Mucosa of rectum (tissue), 2 donors: ENCODE results near the gene OSCAR.
A peak's percentile ranks its signal among the peaks of the same experiment; 100 is the strongest.

ENCODE experiments used
- H3K27ac ChIP-seq, 2 donors: one replicate each; pipeline ENCODE4 v1.7.0; 2013; ENCODE audit warnings: inconsistent platforms in 2 of 2, low read depth in 2 of 2, low read length in 2 of 2
- H3K27me3 ChIP-seq, 2 donors: one replicate each; pipeline ENCODE4 v1.7.0; 2013; ENCODE audit warnings: low read length in 2 of 2; ENCODE audit not compliant: control insufficient read depth in 2 of 2, insufficient read depth in 2 of 2
- H3K36me3 ChIP-seq, 2 donors: one replicate each; pipeline ENCODE4 v1.7.0; 2013; ENCODE audit warnings: low read length in 2 of 2; ENCODE audit not compliant: control insufficient read depth in 2 of 2, insufficient read depth in 2 of 2
- H3K4me1 ChIP-seq, 2 donors: one replicate each; pipeline ENCODE4 v1.7.0; 2013; ENCODE audit warnings: low read length in 2 of 2, mild to moderate bottlenecking in 1 of 2; ENCODE audit not compliant: control insufficient read depth in 2 of 2, insufficient read depth in 2 of 2
- H3K4me3 ChIP-seq, 2 donors: one replicate each; pipeline ENCODE4 v1.7.0; 2013; ENCODE audit warnings: low read length in 2 of 2
- H3K9ac ChIP-seq, 2 donors: one replicate each; pipeline ENCODE4 v1.7.0; 2013; ENCODE audit warnings: low read length in 2 of 2, low read depth in 1 of 2, mild to moderate bottlenecking in 1 of 2
- H3K9me3 ChIP-seq, 2 donors: one replicate each; pipeline ENCODE4 v1.7.0; 2013; ENCODE audit warnings: low read length in 2 of 2; ENCODE audit not compliant: control insufficient read depth in 2 of 2
- donor health status: healthy.
- donor health status: Normal muscosa, but diverticular disease.

OSCAR gene

GRCh38 chr19:54136864-54137698, 36.5 kb upstream of the OSCAR start:
- peak overlapping the region; percentile 77 to 88 for H3K4me3 ChIP-seq
- H3K27ac ChIP-seq: peak overlapping the region; percentile 11 to 85

GRCh38 chr19:54136086-54136863, 35.7 kb upstream of the OSCAR start:
- Histone ChIP-seq H3K27me3 (no peaks in the 10 kb centered on the region), H3K4me3 (peak overlapping the region; percentile 76 to 88), H3K36me3 (peaks cover 0 to 14% of the 10 kb centered on the region in 2 donors), H3K9me3 (no peaks in the 10 kb centered on the region), H3K27ac (peak overlapping the region; percentile 11 to 62), H3K9ac (peak overlapping the region; percentile 67 to 72), H3K4me1 (peaks cover 23% of the 10 kb centered on the region in 2 donors)

More at GRCh38 chr19:54136864-54137698, 36.5 kb upstream of the OSCAR start:
- Histone ChIP-seq H3K27me3 (no peaks in the 10 kb centered on the region), H3K36me3 (peaks cover 6 to 10% of the 10 kb centered on the region in 2 donors), H3K4me1 (peaks cover 23% of the 10 kb centered on the region in 2 donors), H3K9ac (peak overlapping the region; percentile 72 to 83), H3K9me3 (no peaks in the 10 kb centered on the region)

GRCh38 chr19:54133957-54134590, 33.5 kb upstream of the OSCAR start:
- Histone ChIP-seq H3K9ac (no peak overlapping the region), H3K4me3 (no peak overlapping the region), H3K9me3 (no peaks in the 10 kb centered on the region), H3K27me3 (no peaks in the 10 kb centered on the region), H3K36me3 (peaks cover 13 to 19% of the 10 kb centered on the region in 2 donors), H3K4me1 (peaks cover 17 to 20% of the 10 kb centered on the region in 2 donors), H3K27ac (no peak overlapping the region)

- no peaks in the 10 kb centered on the region for H3K9me3 ChIP-seq
- no peak overlapping the region for H3K27ac ChIP-seq
- peaks cover 19 to 21% of the 10 kb centered on the region in 2 donors for H3K36me3 ChIP-seq
- peaks cover 11 to 13% of the 10 kb centered on the region in 2 donors for H3K4me1 ChIP-seq
- no peak overlapping the region for H3K4me3 ChIP-seq
- H3K9ac ChIP-seq: no peak overlapping the region
- H3K27me3 ChIP-seq: no peaks in the 10 kb centered on the region
These were observed 32.8 kb upstream of the OSCAR start for GRCh38 chr19:54133312-54133956.

- no peaks in the 10 kb centered on the region for H3K27me3 ChIP-seq
- H3K9me3 ChIP-seq: no peaks in the 10 kb centered on the region
- H3K9ac ChIP-seq: no peak overlapping the region
- no peak overlapping the region for H3K27ac ChIP-seq
- H3K4me1 ChIP-seq: no peaks in the 10 kb centered on the region
- H3K4me3 ChIP-seq: no peak overlapping the region
- H3K36me3 ChIP-seq: peaks cover 37 to 43% of the 10 kb centered on the region in 2 donors
These were observed 29.0 kb upstream of the OSCAR start for GRCh38 chr19:54129617-54129996.

GRCh38 chr19:54128796-54129616, 28.4 kb upstream of the OSCAR start:
- Histone ChIP-seq H3K9me3 (no peaks in the 10 kb centered on the region), H3K4me1 (no peaks in the 10 kb centered on the region), H3K4me3 (no peak overlapping the region), H3K27me3 (no peaks in the 10 kb centered on the region), H3K27ac (no peak overlapping the region), H3K9ac (no peak overlapping the region), H3K36me3 (peaks cover 39 to 48% of the 10 kb centered on the region in 2 donors)

- no peak overlapping the region for H3K4me3 ChIP-seq
- H3K9ac ChIP-seq: no peak overlapping the region
- H3K27ac ChIP-seq: no peak overlapping the region
- H3K27me3 ChIP-seq: no peaks in the 10 kb centered on the region
- no peaks in the 10 kb centered on the region for H3K9me3 ChIP-seq
- H3K36me3 ChIP-seq: peaks cover 45 to 54% of the 10 kb centered on the region in 2 donors
- H3K4me1 ChIP-seq: no peaks in the 10 kb centered on the region
These were observed 27.8 kb upstream of the OSCAR start for GRCh38 chr19:54128441-54128725.

GRCh38 chr19:54127688-54128440, 27.3 kb upstream of the OSCAR start:
- no peaks in the 10 kb centered on the region for H3K4me1 ChIP-seq
- no peak overlapping the region for H3K27ac ChIP-seq
- H3K27me3 ChIP-seq: no peaks in the 10 kb centered on the region
- no peak overlapping the region for H3K4me3 ChIP-seq
- peaks cover 50 to 58% of the 10 kb centered on the region in 2 donors for H3K36me3 ChIP-seq
- no peak overlapping the region for H3K9ac ChIP-seq
- H3K9me3 ChIP-seq: no peaks in the 10 kb centered on the region

GRCh38 chr19:54125713-54126112, 25.1 kb upstream of the OSCAR start:
- Histone ChIP-seq H3K4me1 (no peaks in the 10 kb centered on the region), H3K4me3 (no peak overlapping the region), H3K9me3 (no peaks in the 10 kb centered on the region), H3K27me3 (no peaks in the 10 kb centered on the region), H3K9ac (no peak overlapping the region), H3K27ac (no peak overlapping the region), H3K36me3 (peaks cover 51 to 67% of the 10 kb centered on the region in 2 donors)
